Activated naive CD4-positive, alpha-beta T cell treated with anti-CD3 and anti-CD28 coated beads for 36 hours (primary cell): Measurements from ENCODE around the gene NCKAP5. TPM values are rescaled to one million over a fixed set of nuclear protein-coding genes. Genes with fewer than 3 reads are reported as not detected.

ENCODE experiments used
- CTCF ChIA-PET: fragments of 350-600 bp; sonication (Branson Sonifier 250); formaldehyde crosslinking; loops from one replicate; lab custom pipeline; 2021; ENCODE audit warnings: antibody characterized with exemption; lab: Charles Lee
- DNase-seq: peaks from one replicate; pipeline ENCODE4 v3.0.0-alpha.2; 2020
- H3K27ac Mint-ChIP-seq: one replicate; pipeline ENCODE4 v1.8.0; 2021; ENCODE audit warnings: mild to moderate bottlenecking, mixed read lengths
- H3K27me3 Mint-ChIP-seq: one replicate; pipeline ENCODE4 v1.8.0; 2021; ENCODE audit warnings: low read depth, mixed read lengths
- H3K36me3 Mint-ChIP-seq: one replicate; pipeline ENCODE4 v1.8.0; 2021; ENCODE audit warnings: low read depth, mixed read lengths
- H3K4me1 Mint-ChIP-seq: one replicate; pipeline ENCODE4 v1.8.0; 2021; ENCODE audit warnings: low read depth, mixed read lengths
- H3K4me3 Mint-ChIP-seq: one replicate; pipeline ENCODE4 v1.8.0; 2021; ENCODE audit warnings: mild to moderate bottlenecking, moderate library complexity, mixed read lengths
- H3K9me3 Mint-ChIP-seq: one replicate; pipeline ENCODE4 v1.8.0; 2021; ENCODE audit warnings: mixed read lengths
- intact Hi-C: fragments of 100-400 bp; cut with micrococcal nuclease; formaldehyde crosslinking; loops from one replicate; pipeline ENCODE4 v1.15.1; 2023
- total RNA-seq, 2 experiments: library from RNA; stranded (reverse); gene quantifications; one replicate each; pipeline ENCODE4 v1.2.3, GENCODE V29; 2021

Gene NCKAP5
- total RNA-seq, 2 experiments from 2014 or later: not detected

GRCh38 chr2:133570542-133570941, 2.3 kb upstream of the NCKAP5 start:
- CTCF ChIA-PET: no interaction called here
- Mint-ChIP-seq H3K4me1 (no peaks in the 10 kb centered on the region), H3K36me3 (no peaks in the 10 kb centered on the region), H3K4me3 (no peak overlapping the region), H3K27ac (no peak overlapping the region), H3K9me3 (no peaks in the 10 kb centered on the region), H3K27me3 (peaks cover 18% of the 10 kb centered on the region)
- intact Hi-C loops: no loop called here
- DNase-seq: no peak

GRCh38 chr2:133569286-133569830, 1.1 kb upstream of the NCKAP5 start:
- CTCF ChIA-PET: no interaction called here
- Mint-ChIP-seq H3K4me3 (no peak overlapping the region), H3K36me3 (no peaks in the 10 kb centered on the region), H3K4me1 (no peaks in the 10 kb centered on the region), H3K9me3 (no peaks in the 10 kb centered on the region), H3K27ac (no peak overlapping the region), H3K27me3 (peaks cover 22% of the 10 kb centered on the region)
- no peak for DNase-seq
- intact Hi-C loops: no loop called here

- H3K27ac Mint-ChIP-seq: no peak overlapping the region
- CTCF ChIA-PET: no interaction called here
- H3K27me3 Mint-ChIP-seq: peaks cover 22% of the 10 kb centered on the region
- no peaks in the 10 kb centered on the region for H3K9me3 Mint-ChIP-seq
- DNase-seq: no peak
- H3K36me3 Mint-ChIP-seq: no peaks in the 10 kb centered on the region
- H3K4me3 Mint-ChIP-seq: no peak overlapping the region
- intact Hi-C loops: no loop called here
- no peaks in the 10 kb centered on the region for H3K4me1 Mint-ChIP-seq
Measured at GRCh38 chr2:133568598-133568997, 335 bp upstream of the NCKAP5 start.

- no peak for DNase-seq
- Mint-ChIP-seq H3K4me1 (no peaks in the 10 kb centered on the region), H3K27ac (no peak overlapping the region), H3K4me3 (no peak overlapping the region), H3K36me3 (no peaks in the 10 kb centered on the region), H3K27me3 (peaks cover 12% of the 10 kb centered on the region), H3K9me3 (no peaks in the 10 kb centered on the region)
- CTCF ChIA-PET: no interaction called here
- intact Hi-C loops: no loop called here
Measured at GRCh38 chr2:133562558-133562957, 5.7 kb downstream of the NCKAP5 start.

GRCh38 chr2:133561045-133561852, 7.0 kb downstream of the NCKAP5 start:
- Mint-ChIP-seq H3K4me1 (no peaks in the 10 kb centered on the region), H3K9me3 (no peaks in the 10 kb centered on the region), H3K27ac (no peak overlapping the region), H3K4me3 (no peak overlapping the region), H3K36me3 (no peaks in the 10 kb centered on the region), H3K27me3 (peaks cover 8% of the 10 kb centered on the region)
- DNase-seq: no peak
- CTCF ChIA-PET: no interaction called here
- intact Hi-C loops: loop anchor here (1.0 kb wide), 1 partner anchor 283 kb away; no protein-coding TSS in a partner anchor

- Mint-ChIP-seq H3K9me3 (no peaks in the 10 kb centered on the region), H3K36me3 (no peaks in the 10 kb centered on the region), H3K4me1 (no peaks in the 10 kb centered on the region), H3K27me3 (no peaks in the 10 kb centered on the region), H3K27ac (no peak overlapping the region), H3K4me3 (no peak overlapping the region)
- intact Hi-C loops: no loop called here
- DNase-seq: no peak
- CTCF ChIA-PET: no interaction called here
Measured at GRCh38 chr2:133557614-133558013, 10.6 kb downstream of the NCKAP5 start.

- CTCF ChIA-PET: interaction anchor here (0.6 kb wide), 1 partner anchor 270 kb away, joined by 3 read pairs; no protein-coding TSS in a partner anchor
- intact Hi-C loops: no loop called here
- no peak for DNase-seq
- Mint-ChIP-seq H3K4me3 (no peak overlapping the region), H3K36me3 (no peaks in the 10 kb centered on the region), H3K27ac (no peak overlapping the region), H3K9me3 (no peaks in the 10 kb centered on the region), H3K4me1 (no peaks in the 10 kb centered on the region), H3K27me3 (no peaks in the 10 kb centered on the region)
Measured at GRCh38 chr2:133553838-133554408, 14.3 kb downstream of the NCKAP5 start.

GRCh38 chr2:133553251-133553650, 15.0 kb downstream of the NCKAP5 start:
- Mint-ChIP-seq H3K36me3 (no peaks in the 10 kb centered on the region), H3K27ac (no peak overlapping the region), H3K9me3 (no peaks in the 10 kb centered on the region), H3K4me3 (no peak overlapping the region), H3K27me3 (no peaks in the 10 kb centered on the region), H3K4me1 (no peaks in the 10 kb centered on the region)
- intact Hi-C loops: no loop called here
- CTCF ChIA-PET: interaction anchor here (0.6 kb wide), 1 partner anchor 270 kb away, joined by 3 read pairs; no protein-coding TSS in a partner anchor
- no peak for DNase-seq

GRCh38 chr2:133552821-133553220, 15.4 kb downstream of the NCKAP5 start:
- CTCF ChIA-PET: no interaction called here
- Mint-ChIP-seq H3K36me3 (no peaks in the 10 kb centered on the region), H3K27ac (no peak overlapping the region), H3K4me3 (no peak overlapping the region), H3K4me1 (no peaks in the 10 kb centered on the region), H3K27me3 (no peaks in the 10 kb centered on the region), H3K9me3 (no peaks in the 10 kb centered on the region)
- DNase-seq: no peak
- intact Hi-C loops: no loop called here

GRCh38 chr2:133541797-133542196, 26.5 kb downstream of the NCKAP5 start:
- Mint-ChIP-seq H3K9me3 (peaks cover 4% of the 10 kb centered on the region), H3K4me1 (no peaks in the 10 kb centered on the region), H3K36me3 (no peaks in the 10 kb centered on the region), H3K27ac (no peak overlapping the region), H3K27me3 (no peaks in the 10 kb centered on the region), H3K4me3 (no peak overlapping the region)
- DNase-seq: no peak
- intact Hi-C loops: no loop called here
- CTCF ChIA-PET: no interaction called here

GRCh38 chr2:133541376-133541775, 26.9 kb downstream of the NCKAP5 start:
- Mint-ChIP-seq H3K4me3 (no peak overlapping the region), H3K27ac (no peak overlapping the region), H3K9me3 (peaks cover 1% of the 10 kb centered on the region), H3K36me3 (no peaks in the 10 kb centered on the region), H3K27me3 (no peaks in the 10 kb centered on the region), H3K4me1 (no peaks in the 10 kb centered on the region)
- DNase-seq: no peak
- CTCF ChIA-PET: no interaction called here
- intact Hi-C loops: no loop called here

- intact Hi-C loops: no loop called here
- H3K4me3 Mint-ChIP-seq: no peak overlapping the region
- H3K36me3 Mint-ChIP-seq: no peaks in the 10 kb centered on the region
- CTCF ChIA-PET: no interaction called here
- no peak for DNase-seq
- peaks cover 4% of the 10 kb centered on the region for H3K27me3 Mint-ChIP-seq
- peaks cover 2% of the 10 kb centered on the region for H3K9me3 Mint-ChIP-seq
- no peak overlapping the region for H3K27ac Mint-ChIP-seq
- no peaks in the 10 kb centered on the region for H3K4me1 Mint-ChIP-seq
Measured at GRCh38 chr2:133532919-133533318, 35.3 kb downstream of the NCKAP5 start.

GRCh38 chr2:133531382-133531781, 36.9 kb downstream of the NCKAP5 start:
- no peak for DNase-seq
- CTCF ChIA-PET: no interaction called here
- intact Hi-C loops: no loop called here
- Mint-ChIP-seq H3K4me3 (no peak overlapping the region), H3K9me3 (peaks cover 3% of the 10 kb centered on the region), H3K27ac (no peak overlapping the region), H3K27me3 (peaks cover 4% of the 10 kb centered on the region), H3K36me3 (no peaks in the 10 kb centered on the region), H3K4me1 (no peaks in the 10 kb centered on the region)
